Cardiac muscle cell (in vitro differentiated cells and primary cell): ENCODE data around the gene ASB16. TPM values are rescaled to one million over a fixed set of nuclear protein-coding genes. Genes with fewer than 3 reads are reported as not detected.

Source experiments
- DNase-seq, 2 donors: peaks; one replicate each; pipeline versions ENCODE4 v3.0.0 to v3.0.0-alpha.2; 2010 to 2017; ENCODE audit warnings: low read depth in 1 of 2, low spot score in 1 of 2
- H3K27ac ChIP-seq: fragments of 200-600 bp; sonication (generic); 2 replicates; pipeline ENCODE4 v1.5.1; 2016
- H3K27me3 ChIP-seq: fragments of 200-600 bp; sonication (generic); 2 replicates; pipeline ENCODE4 v1.6.0; 2016; ENCODE audit warnings: control low read depth
- H3K36me3 ChIP-seq: fragments of 200-600 bp; sonication (generic); 2 replicates; pipeline ENCODE4 v1.5.1; 2016; ENCODE audit warnings: control low read depth
- H3K4me1 ChIP-seq: fragments of 200-600 bp; sonication (generic); 2 replicates; pipeline ENCODE4 v1.8.1; 2017; ENCODE audit warnings: low read depth, mild to moderate bottlenecking, mixed run types
- H3K4me3 ChIP-seq: fragments of 200-600 bp; sonication (generic); 2 replicates; pipeline ENCODE4 v1.5.1; 2016; ENCODE audit warnings: mild to moderate bottlenecking
- H3K9me3 ChIP-seq: fragments of 200-600 bp; sonication (generic); 2 replicates; pipeline ENCODE4 v1.5.1; 2017; ENCODE audit warnings: low read depth, mild to moderate bottlenecking, control low read depth
- polyA plus RNA-seq: library from polyadenylated mRNA; unstranded; fragments of >200 nt; fragmentation: Nextera tagmentation; extraction: Ambion mirVana; gene quantifications from 2 replicates; pipeline ENCODE4 v1.2.1, GENCODE V29; 2016
- total RNA-seq: library from RNA; depleted of rRNA; stranded (reverse); fragments of >200 nt; gene quantifications from 2 replicates; pipeline ENCODE4 v1.2.3, GENCODE V29; 2016
- TF ChIP-seq, protein P1 (sequence below): IDR thresholded peaks from 2 replicates; pipeline ENCODE4 v1.5.1; 2012; ENCODE audit warnings: low read depth, mild to moderate bottlenecking, low read length

ASB16 gene
- total and polyA plus RNA-seq, 2 experiments from 2014 or later, result 5.5 to 6.4 TPM

DNA sequence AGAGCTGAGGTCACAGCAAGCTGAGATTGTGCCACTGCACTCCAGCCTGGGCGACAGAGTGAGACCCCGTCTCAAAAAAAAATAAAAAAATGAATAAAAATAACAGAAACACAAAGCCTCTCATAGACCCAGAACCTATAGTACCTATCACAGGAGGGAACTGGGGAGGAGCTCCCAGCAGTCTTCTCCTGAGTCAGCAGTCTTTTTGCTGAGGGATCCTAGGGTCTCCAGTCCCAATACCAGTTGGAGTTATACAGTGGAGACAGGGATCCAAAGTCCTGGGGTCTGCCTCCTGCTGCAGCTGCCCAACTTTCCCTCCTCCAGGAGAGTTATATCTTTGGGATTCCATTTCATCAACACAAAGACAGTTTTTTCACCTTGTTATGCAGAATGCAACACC lies 12.5 kb downstream of the ASB16 start:
- DNase-seq, result no peak
- TF ChIP-seq, protein P1, sequence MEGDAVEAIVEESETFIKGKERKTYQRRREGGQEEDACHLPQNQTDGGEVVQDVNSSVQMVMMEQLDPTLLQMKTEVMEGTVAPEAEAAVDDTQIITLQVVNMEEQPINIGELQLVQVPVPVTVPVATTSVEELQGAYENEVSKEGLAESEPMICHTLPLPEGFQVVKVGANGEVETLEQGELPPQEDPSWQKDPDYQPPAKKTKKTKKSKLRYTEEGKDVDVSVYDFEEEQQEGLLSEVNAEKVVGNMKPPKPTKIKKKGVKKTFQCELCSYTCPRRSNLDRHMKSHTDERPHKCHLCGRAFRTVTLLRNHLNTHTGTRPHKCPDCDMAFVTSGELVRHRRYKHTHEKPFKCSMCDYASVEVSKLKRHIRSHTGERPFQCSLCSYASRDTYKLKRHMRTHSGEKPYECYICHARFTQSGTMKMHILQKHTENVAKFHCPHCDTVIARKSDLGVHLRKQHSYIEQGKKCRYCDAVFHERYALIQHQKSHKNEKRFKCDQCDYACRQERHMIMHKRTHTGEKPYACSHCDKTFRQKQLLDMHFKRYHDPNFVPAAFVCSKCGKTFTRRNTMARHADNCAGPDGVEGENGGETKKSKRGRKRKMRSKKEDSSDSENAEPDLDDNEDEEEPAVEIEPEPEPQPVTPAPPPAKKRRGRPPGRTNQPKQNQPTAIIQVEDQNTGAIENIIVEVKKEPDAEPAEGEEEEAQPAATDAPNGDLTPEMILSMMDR, result no peak
- H3K27me3 ChIP-seq, result no peaks in the 10 kb centered on the region

DNA sequence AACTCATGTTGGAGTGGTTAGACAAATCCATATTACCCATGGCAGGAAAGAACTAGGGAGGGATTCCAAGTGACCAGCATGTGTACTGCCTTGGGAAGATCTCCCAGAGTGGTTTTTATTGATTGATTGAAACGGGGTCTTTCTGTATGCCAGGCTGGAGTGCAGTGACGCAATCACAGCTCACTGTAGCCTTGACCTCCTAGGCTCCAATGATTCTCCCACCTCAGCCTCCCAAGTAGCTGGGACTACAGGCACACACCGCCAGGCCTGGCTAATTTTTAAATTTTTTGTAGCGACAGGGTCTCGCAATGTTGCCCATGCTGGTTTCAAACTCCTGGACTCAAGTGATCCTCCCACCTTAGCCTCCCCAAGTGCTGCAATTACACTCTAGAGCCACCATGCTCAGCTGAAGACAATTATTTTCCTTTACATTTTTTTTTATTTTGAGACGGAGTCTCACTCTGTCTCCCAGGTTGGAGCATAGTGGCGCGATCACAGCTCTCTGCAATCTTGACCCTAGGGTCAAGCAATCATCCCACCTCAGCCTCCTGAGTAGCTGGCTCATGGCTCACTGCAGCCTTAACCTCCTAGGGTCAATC lies 13.8 kb downstream of the ASB16 start:
- no peaks in the 10 kb centered on the region for H3K36me3 ChIP-seq
- H3K4me3 ChIP-seq, result no peak overlapping the region
- no peaks in the 10 kb centered on the region for H3K9me3 ChIP-seq
- no peak for DNase-seq
- H3K4me1 ChIP-seq, result peaks cover 5% of the 10 kb centered on the region
- TF ChIP-seq, protein P1, result no peak
- no peak overlapping the region for H3K27ac ChIP-seq
- H3K27me3 ChIP-seq, result no peaks in the 10 kb centered on the region

More for the DNA sequence above, 12.5 kb downstream of the ASB16 start:
- Histone ChIP-seq H3K4me3 (no peak overlapping the region), H3K4me1 (peaks cover 4% of the 10 kb centered on the region), H3K36me3 (no peaks in the 10 kb centered on the region), H3K27ac (no peak overlapping the region), H3K9me3 (no peaks in the 10 kb centered on the region)

DNA sequence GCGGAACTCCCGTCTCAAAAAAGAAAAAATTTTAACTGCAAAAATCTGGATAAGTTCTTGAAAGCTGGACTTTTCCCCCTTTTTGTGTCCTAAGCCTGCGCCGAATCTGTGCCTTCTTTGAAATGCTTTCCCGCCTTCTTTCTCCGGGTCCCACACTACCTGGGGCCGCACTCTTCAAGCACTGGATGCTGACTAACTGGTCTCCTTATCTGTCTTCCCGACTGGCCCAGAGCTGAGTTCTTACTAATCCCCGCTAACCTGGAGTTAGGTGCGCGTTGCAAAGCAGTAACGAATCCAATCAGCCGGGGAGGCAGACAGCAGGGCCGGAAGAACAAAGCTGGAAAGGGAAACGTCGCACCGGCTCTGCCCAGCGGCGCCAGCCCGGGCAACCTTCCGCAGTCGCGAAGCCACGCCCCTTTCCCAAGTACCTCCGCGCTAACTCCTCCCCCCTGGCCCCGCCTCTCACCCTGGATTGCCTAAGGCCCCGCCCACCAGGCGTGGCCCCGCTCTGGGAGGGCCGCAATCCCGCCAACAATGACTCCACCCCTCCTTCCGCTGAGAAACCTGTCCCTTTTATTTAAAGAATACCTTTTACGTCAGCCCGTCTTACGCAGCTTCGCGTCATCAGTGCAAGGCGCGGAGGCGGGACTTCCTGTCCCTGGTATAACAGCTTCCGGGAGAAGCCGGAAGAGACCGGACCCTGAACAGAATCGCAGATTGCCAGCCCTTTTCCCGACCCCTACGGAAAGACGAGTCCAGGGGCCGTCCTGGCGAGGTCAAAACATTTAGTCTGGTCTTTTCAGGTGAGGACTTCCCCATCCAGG lies 16.0 kb downstream of the ASB16 start, which contains the start of gene TMUB2:
Gene TMUB2, plus strand, starts transcription at position 666 of the 824 bp plus-strand sequence. CDS start 737 bp downstream, outside the sequence.
- DNase-seq, result peak; percentile 100
- no peaks in the 10 kb centered on the region for H3K36me3 ChIP-seq
- TF ChIP-seq, protein P1, result no peak
- H3K4me3 ChIP-seq, result peak within 1 kb of the TSS; percentile 74
- H3K4me1 ChIP-seq, result peaks cover 5% of the 10 kb centered on the region
- no peaks in the 10 kb centered on the region for H3K27me3 ChIP-seq
- peak within 1 kb of the TSS; percentile 81 for H3K27ac ChIP-seq
- H3K9me3 ChIP-seq, result no peaks in the 10 kb centered on the region

DNA sequence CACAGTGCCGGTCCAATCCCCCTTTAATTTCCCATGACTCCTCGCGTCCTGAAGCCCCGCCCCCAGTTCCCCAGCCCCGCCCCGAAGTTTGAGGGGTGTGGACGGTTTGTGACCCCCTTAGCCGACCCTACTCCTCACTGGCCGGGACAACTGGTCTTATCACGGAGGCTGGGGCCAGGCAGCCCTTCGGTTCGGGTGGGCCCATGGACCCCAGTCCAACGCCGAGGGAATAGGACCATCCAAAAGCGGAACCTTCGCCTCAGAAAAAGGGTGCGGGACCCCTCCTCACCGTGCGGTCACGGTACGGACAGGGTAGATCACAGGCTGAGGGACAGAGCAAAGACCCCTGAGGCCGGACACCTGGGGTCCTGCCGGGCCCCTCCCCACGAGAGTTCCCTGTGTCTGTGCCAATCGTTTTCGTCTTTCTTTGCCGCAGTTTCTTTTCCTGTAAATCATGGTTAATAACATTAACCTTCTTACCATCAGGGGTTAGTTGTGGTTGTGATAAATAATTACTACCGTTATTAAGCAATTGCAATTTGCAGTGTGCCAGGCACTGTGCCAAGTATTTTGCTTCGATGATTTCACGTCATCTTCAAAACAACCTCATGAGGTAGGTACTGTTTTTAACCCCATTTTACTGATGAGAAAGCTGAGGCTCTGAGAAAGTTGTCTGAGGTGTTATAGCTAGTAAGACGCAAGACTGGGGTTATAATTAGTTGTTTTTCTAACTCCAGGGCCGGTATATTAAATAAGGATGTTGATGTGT lies 16.8 kb downstream of the ASB16 start:
- TF ChIP-seq, protein P1, result no peak
- peak overlapping the region; percentile 72 for H3K27ac ChIP-seq

DNA sequence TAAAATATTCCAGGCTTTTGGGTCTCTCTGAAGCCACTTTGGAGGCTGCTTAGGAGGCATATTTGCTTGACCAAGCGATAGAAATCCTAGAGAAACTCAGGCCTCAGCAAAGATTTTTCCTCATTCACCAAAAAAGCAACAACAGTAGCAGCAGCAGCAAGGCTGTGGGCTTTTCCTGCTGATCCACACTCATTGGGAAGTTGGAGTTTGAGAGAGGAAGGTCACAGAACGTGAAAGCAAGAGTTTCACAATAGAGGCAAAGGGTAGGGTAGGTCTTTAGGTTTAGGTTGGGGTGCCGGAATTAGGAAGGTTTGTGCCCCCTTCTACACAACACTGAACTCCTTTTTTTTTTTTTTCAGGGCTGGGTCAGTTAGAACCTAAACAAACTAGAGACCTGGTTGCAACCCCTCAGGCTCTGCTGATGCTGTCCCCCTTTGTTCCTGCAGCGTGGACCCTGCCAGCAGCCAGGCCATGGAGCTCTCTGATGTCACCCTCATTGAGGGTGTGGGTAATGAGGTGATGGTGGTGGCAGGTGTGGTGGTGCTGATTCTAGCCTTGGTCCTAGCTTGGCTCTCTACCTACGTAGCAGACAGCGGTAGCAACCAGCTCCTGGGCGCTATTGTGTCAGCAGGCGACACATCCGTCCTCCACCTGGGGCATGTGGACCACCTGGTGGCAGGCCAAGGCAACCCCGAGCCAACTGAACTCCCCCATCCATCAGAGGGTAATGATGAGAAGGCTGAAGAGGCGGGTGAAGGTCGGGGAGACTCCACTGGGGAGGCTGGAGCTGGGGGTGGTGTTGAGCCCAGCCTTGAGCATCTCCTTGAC lies 18.3 kb downstream of the ASB16 start:
- H3K4me1 ChIP-seq, result peaks cover 5% of the 10 kb centered on the region
- no peak overlapping the region for H3K27ac ChIP-seq
- DNase-seq, result no peak
- H3K4me3 ChIP-seq, result no peak overlapping the region
- TF ChIP-seq, protein P1, result no peak
- no peaks in the 10 kb centered on the region for H3K27me3 ChIP-seq
- no peaks in the 10 kb centered on the region for H3K9me3 ChIP-seq
- H3K36me3 ChIP-seq, result peaks cover 9% of the 10 kb centered on the region

More for the DNA sequence above, 16.8 kb downstream of the ASB16 start:
- no peaks in the 10 kb centered on the region for H3K36me3 ChIP-seq
- H3K27me3 ChIP-seq, result no peaks in the 10 kb centered on the region
- H3K9me3 ChIP-seq, result no peaks in the 10 kb centered on the region
- peak overlapping the region; percentile 74 for H3K4me3 ChIP-seq
- H3K4me1 ChIP-seq, result peaks cover 5% of the 10 kb centered on the region
- peak in 1 of 2 donors; percentile 61 for DNase-seq
